Central memory CD8-positive, alpha-beta T cell (primary cell): ENCODE results near the gene CREBBP.
A peak's percentile ranks its signal among the peaks of the same experiment; 100 is the strongest.

Experiments
- ATAC-seq: fragments of 150-1000 bp; cut with Tn5 transposase; replicated peaks from 2 replicates; pipeline ENCODE4 v1.10.0; 2022; ENCODE audit warnings: mild to moderate bottlenecking, moderate FRiP score, moderate number of reproducible peaks; ENCODE audit not compliant: poor library complexity, severe bottlenecking; ENCODE audit errors: extremely low read depth
- DNase-seq, 2 donors: peaks; one replicate each; pipeline ENCODE4 v3.0.0; 2021; ENCODE audit warnings: low spot score in 2 of 2
- H3K27ac Mint-ChIP-seq: one replicate; pipeline ENCODE4 v1.8.0; 2022; ENCODE audit warnings: low read depth, mild to moderate bottlenecking, moderate library complexity, mixed read lengths
- H3K27me3 Mint-ChIP-seq: one replicate; pipeline ENCODE4 v1.8.0; 2022; ENCODE audit warnings: mixed read lengths
- H3K36me3 Mint-ChIP-seq: one replicate; pipeline ENCODE4 v1.8.0; 2022; ENCODE audit warnings: mild to moderate bottlenecking, moderate library complexity, mixed read lengths; ENCODE audit not compliant: insufficient read depth
- H3K4me1 Mint-ChIP-seq: one replicate; pipeline ENCODE4 v1.8.0; 2022; ENCODE audit warnings: mixed read lengths
- H3K4me3 Mint-ChIP-seq: one replicate; pipeline ENCODE4 v1.8.0; 2022; ENCODE audit warnings: mild to moderate bottlenecking, moderate library complexity, mixed read lengths
- H3K9me3 Mint-ChIP-seq: one replicate; pipeline ENCODE4 v1.8.0; 2022; ENCODE audit warnings: mixed read lengths

Gene CREBBP

DNA sequence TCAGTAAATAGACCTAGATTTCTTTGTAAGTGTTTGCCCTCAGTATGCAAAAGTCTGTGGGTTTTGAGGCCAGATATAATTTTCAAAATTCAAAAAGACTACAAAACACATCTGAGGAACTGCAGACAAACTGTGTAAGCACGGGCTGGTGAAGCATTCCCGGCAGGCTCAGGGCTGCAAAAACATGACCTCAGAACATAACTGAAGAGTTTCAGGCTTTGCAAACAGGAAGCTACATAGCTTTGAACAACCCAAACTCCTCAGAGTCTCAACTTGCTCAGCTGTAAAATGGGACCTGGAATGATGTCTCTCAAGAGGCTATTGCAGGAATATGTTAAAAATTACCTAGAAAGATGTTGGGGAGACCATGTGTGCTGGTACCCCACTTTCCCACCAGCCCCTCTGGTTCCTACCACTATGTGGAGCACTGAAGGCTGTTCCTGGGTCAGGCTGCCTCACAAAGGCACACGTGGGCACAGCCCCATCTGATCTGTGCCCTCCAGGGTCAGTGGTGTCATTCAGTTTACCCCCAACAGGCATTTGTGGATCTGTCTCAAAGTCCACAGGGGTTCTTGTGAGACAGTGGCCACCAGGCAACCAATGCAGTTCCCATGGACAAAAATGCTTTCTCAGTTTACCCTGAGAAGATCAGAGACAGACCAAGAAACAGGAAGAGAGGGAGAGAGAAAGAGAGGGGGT lies 72.9 kb downstream of the CREBBP start:
- ATAC-seq (no peak), DNase-seq (no peak)
- Mint-ChIP-seq H3K36me3 (peaks cover 24% of the 10 kb centered on the region), H3K27ac (peak overlapping the region; percentile 65), H3K9me3 (no peaks in the 10 kb centered on the region), H3K4me1 (peaks cover 87% of the 10 kb centered on the region), H3K4me3 (peak overlapping the region; percentile 52), H3K27me3 (no peaks in the 10 kb centered on the region)

DNA sequence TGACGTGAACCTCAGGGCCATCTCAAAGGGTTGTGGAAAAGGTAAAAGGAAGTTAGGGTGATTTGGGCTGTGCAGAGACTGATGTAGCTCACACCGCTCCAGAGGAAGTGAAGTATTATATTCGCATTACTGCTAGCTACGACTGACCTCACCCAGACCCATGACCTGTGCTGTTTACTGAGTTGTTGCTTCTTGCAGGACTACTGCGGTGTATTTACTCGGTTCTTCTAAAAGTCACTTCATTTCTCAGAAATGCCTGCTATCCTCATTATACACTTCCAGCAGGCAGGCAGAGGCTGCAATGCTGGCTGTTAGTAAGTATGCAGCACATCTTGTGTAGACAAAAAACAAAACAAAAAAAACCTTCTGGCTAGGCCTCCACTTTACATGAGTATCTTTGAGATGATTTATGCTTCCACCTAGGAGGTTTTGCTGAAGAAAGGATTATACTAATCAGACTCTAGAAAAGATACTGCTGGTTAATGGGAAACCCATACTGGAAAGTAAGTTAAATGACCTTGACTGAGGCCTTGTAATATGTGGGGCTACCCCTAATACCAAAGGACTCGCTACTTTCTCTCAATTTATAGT lies 76.0 kb downstream of the CREBBP start:
- H3K9me3 Mint-ChIP-seq = no peaks in the 10 kb centered on the region
- no peak overlapping the region for H3K4me3 Mint-ChIP-seq
- H3K27me3 Mint-ChIP-seq = no peaks in the 10 kb centered on the region
- no peak overlapping the region for H3K27ac Mint-ChIP-seq
- DNase-seq (no peak), ATAC-seq (no peak)
- H3K36me3 Mint-ChIP-seq = peaks cover 23% of the 10 kb centered on the region
- H3K4me1 Mint-ChIP-seq = peaks cover 80% of the 10 kb centered on the region

DNA sequence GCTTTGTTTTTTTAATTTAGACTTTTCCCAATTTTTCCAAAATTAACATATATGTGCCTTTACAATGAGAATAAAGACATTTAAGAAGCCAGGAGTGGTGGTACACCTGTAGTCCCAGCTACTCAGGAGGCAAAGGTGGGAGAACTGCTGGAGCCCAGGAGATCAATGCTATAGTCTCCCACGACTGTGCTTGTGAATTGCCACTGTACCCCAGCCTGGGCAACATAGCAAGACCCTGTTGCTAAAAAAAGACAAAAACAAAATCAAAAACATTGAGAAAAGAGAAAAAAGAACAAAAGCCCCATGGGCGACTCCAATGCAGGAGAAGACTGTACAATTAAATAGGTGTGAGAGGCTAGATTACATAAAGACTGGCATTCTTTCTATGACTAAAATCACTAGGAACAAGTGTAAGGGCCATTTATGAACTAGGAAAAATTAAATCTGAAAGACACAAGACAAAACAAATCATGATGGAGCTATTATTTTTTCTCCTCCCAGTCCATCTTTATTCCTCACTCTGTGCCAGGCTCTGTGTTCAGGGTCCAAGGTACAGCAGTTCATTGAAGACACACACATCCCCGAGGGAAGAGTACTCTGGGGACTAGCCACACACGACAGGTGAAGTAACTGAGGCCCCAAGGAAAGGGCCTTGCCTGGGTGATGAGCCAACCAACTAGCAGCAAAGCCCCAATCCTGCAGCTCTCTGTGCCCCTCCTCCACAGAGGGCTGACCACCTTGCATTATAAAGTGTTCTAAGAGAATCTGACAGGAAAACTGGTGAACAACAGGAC lies 79.8 kb downstream of the CREBBP start:
- DNase-seq = no peak
- H3K27ac Mint-ChIP-seq = no peak overlapping the region
- H3K4me3 Mint-ChIP-seq = no peak overlapping the region
- H3K36me3 Mint-ChIP-seq = peaks cover 10% of the 10 kb centered on the region
- no peaks in the 10 kb centered on the region for H3K27me3 Mint-ChIP-seq
- no peaks in the 10 kb centered on the region for H3K9me3 Mint-ChIP-seq
- ATAC-seq = no peak
- peaks cover 65% of the 10 kb centered on the region for H3K4me1 Mint-ChIP-seq

DNA sequence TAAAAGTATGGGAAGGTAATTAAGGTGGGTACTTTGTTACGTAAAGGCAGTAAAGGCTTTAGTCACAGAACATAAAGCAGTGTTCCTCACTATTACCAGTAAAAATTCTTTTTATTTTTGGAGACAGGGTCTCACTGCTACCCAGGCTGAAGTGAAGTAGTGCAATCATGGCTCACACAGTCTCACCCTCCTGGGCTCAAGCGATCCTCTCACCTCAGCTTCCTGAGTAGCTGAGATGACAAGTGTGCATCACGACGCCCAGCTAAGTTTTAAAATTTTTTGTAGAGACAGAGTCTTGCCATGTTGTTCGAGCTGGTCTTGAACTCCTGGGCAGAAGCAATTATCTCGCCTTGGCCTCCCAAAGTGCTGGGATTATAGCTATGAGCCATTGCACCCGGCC lies 80.5 kb downstream of the CREBBP start:
- ATAC-seq (no peak), DNase-seq (no peak)
- H3K9me3 Mint-ChIP-seq = no peaks in the 10 kb centered on the region
- peaks cover 10% of the 10 kb centered on the region for H3K36me3 Mint-ChIP-seq
- H3K4me3 Mint-ChIP-seq = no peak overlapping the region
- H3K4me1 Mint-ChIP-seq = peaks cover 64% of the 10 kb centered on the region
- no peaks in the 10 kb centered on the region for H3K27me3 Mint-ChIP-seq
- H3K27ac Mint-ChIP-seq = no peak overlapping the region

DNA sequence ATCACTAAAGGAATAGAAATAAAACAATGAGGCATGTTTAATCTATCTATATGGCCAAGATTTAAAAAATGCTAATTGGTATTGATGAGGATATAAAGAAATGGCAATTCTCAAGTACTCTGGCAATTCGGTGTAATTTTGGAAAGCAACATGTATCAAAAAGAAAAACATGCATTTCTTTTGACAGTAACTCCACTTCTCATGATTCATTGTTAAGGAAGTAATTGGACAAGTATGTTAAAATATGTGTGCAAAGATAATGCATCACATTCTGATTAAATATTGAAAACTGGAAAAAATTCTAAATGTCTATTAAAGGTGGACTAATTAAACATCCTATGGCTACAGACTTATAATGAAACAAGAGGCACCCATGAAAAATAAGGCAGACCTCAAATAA lies 81.2 kb downstream of the CREBBP start:
- Mint-ChIP-seq H3K27ac (no peak overlapping the region), H3K27me3 (no peaks in the 10 kb centered on the region), H3K4me1 (peaks cover 63% of the 10 kb centered on the region), H3K4me3 (no peak overlapping the region), H3K36me3 (peaks cover 10% of the 10 kb centered on the region), H3K9me3 (no peaks in the 10 kb centered on the region)
- ATAC-seq (no peak), DNase-seq (no peak)

DNA sequence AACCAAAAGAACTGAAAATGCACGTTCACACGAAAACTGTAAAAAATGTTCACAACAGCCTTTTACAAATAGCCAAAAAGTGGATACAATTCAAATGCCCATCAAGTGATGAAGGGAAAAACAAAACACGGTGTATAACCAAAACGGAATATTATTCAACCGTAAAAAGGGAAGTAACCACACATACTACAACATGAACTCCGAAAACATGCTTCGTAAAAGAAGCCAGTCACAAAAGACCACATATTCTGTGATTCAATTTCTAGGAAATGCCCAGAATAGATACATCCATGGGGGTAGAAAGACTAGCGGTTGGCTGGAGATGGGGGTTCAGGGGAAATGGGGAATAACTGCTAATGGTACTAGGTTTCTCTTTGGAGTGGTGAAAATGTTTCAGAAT lies 81.7 kb downstream of the CREBBP start:
- no peak overlapping the region for H3K4me3 Mint-ChIP-seq

DNA sequence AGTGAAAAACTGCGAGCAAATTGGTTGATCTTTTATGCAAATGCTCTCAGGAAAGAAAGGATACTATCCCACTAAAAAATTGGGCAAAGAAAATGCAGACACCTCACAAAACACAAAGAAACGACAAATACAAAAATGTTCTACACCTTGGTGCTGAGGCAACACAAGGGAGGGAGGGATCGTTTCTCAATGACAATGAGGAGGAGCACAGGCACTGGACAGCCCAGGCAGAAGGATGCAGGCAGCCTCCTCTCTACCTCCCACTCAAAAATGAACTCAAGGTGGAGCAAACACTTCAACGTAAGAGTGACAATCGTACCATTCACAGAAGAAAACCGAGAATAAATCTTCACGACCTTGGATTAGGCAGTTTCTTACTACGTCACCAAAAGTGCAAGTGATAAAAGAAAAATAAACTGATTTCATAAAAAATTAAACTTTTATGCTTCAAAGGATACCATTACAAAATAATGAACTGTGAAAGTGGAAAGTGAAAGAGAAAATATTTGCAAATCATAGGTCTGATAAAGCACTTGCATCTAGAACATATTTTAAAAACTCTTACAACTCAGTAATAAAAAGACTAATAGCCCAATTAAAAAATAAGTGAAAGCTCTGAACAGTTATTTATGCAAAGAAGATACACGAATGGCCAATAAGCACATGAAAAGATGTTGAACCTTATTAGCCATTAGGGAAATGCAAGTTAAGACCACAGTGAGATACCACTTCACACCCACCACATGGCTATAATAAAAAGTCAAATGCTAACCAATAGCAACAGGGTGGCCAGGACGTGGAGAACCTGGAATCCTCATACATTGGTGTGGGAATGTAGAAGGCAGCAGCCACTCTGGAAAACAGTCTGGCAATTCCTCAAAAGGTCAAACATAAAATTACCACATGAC lies 82.4 kb downstream of the CREBBP start:
- H3K4me3 Mint-ChIP-seq = peak overlapping the region; percentile 23
- peaks cover 8% of the 10 kb centered on the region for H3K36me3 Mint-ChIP-seq
- H3K4me1 Mint-ChIP-seq = peaks cover 62% of the 10 kb centered on the region
- H3K9me3 Mint-ChIP-seq = no peaks in the 10 kb centered on the region
- no peak overlapping the region for H3K27ac Mint-ChIP-seq
- DNase-seq (no peak), ATAC-seq (peak; percentile 52)
- H3K27me3 Mint-ChIP-seq = no peaks in the 10 kb centered on the region

More for the DNA sequence above, 81.7 kb downstream of the CREBBP start:
- no peaks in the 10 kb centered on the region for H3K27me3 Mint-ChIP-seq
- no peak for ATAC-seq
- DNase-seq = no peak
- H3K27ac Mint-ChIP-seq = no peak overlapping the region
- H3K9me3 Mint-ChIP-seq = no peaks in the 10 kb centered on the region
- peaks cover 8% of the 10 kb centered on the region for H3K36me3 Mint-ChIP-seq
- peaks cover 60% of the 10 kb centered on the region for H3K4me1 Mint-ChIP-seq

DNA sequence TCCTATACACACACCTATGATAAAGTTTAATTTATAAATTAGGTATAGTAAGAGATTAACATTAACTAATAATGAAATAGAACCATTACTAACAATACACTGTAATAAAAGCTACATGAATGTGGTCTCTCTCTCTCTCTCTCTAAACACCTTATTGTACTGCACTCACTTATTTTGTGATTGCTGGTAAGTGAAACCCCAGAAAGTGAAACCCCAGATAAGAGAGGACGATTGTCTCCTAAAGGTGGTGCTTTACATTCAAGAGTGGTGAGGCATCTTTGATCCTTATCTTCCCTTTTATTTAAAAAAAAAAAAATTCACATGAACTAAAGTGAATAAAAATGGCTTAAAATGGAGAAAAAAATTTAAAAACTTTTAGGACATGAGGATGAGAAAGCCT lies 83.0 kb downstream of the CREBBP start:
- no peak overlapping the region for H3K27ac Mint-ChIP-seq
- DNase-seq = no peak

DNA sequence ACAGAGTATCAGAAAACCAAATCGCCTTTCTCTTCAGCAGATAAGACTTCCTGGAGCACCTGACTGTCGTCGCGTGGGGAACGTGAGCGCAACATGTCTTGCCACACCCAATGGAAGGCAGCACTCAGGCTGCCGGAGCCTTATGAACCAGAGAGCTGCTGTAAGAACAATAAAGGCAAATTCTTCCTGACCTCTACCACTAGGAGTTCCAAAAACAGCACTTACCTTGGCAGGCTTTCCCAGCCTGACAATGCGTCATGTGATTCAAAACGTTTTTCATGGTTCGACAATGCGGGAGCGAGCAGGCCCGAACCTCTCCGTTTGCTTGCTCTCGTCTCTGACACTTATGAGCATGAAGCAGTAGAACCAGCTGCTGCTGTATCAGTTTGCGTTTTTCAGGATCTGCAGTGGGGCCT lies 87.3 kb downstream of the CREBBP start:
- no peak for DNase-seq
- H3K27me3 Mint-ChIP-seq = no peaks in the 10 kb centered on the region
- no peak overlapping the region for H3K27ac Mint-ChIP-seq
- H3K36me3 Mint-ChIP-seq = peaks cover 31% of the 10 kb centered on the region
- peaks cover 76% of the 10 kb centered on the region for H3K4me1 Mint-ChIP-seq
- H3K9me3 Mint-ChIP-seq = no peaks in the 10 kb centered on the region
- no peak overlapping the region for H3K4me3 Mint-ChIP-seq
- no peak for ATAC-seq

More for the DNA sequence above, 83.0 kb downstream of the CREBBP start:
- Mint-ChIP-seq H3K27me3 (no peaks in the 10 kb centered on the region), H3K9me3 (no peaks in the 10 kb centered on the region), H3K36me3 (peaks cover 6% of the 10 kb centered on the region), H3K4me1 (peaks cover 64% of the 10 kb centered on the region), H3K4me3 (peak overlapping the region; percentile 23)
- peak; percentile 70 for ATAC-seq

DNA sequence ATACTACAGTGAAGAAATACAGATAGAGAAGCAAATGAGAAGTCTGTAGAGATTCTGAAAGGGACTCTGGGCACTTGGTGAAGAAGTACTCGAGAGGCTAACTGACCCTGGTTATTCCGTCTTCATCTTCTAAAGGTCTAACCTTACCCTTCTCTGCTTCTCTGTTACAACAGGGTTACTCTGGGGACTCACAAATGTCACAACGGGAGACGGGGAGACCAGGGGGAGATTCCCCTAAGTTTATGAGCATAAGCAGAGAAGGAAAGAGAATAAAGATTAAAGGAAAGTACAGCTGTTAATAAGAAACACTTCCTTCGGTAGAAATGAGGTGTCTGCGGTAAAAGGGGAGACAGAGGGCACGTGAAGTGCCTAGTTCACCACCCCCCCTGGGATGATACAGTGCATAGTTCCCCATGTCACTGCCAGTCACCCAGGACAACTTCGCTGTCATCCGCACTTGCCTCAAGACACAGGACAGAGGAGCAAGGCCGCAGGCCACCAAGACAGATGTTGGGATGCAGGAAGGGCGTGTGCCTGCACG lies 88.0 kb downstream of the CREBBP start:
- no peak for ATAC-seq
- Mint-ChIP-seq H3K27me3 (no peaks in the 10 kb centered on the region), H3K4me1 (peaks cover 70% of the 10 kb centered on the region), H3K36me3 (peaks cover 33% of the 10 kb centered on the region), H3K27ac (no peak overlapping the region), H3K9me3 (no peaks in the 10 kb centered on the region), H3K4me3 (peak overlapping the region; percentile 21)
- DNase-seq = no peak

DNA sequence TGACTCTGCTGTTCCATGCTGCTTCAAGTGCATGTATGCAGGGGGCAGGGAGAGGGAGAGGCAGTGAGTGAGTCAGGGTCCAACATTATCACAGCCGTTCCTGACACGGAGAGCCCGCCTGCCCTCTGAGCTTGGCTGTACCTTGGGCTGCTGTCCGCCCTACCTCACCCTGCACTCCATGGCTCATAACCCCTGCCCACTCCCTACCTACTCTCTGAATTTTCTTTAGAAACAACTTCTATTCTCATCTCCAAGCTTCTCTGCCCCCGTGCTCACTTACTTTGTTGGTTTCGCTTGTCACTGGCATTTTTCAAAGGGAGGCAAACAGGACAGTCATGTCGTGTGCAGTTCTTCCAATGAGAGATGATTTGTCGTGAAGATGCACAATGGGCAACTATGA lies 88.8 kb downstream of the CREBBP start:
- ATAC-seq = no peak
- H3K27me3 Mint-ChIP-seq = no peaks in the 10 kb centered on the region
- no peaks in the 10 kb centered on the region for H3K9me3 Mint-ChIP-seq
- peaks cover 40% of the 10 kb centered on the region for H3K36me3 Mint-ChIP-seq
- no peak overlapping the region for H3K4me3 Mint-ChIP-seq
- DNase-seq = no peak
- peaks cover 66% of the 10 kb centered on the region for H3K4me1 Mint-ChIP-seq
- no peak overlapping the region for H3K27ac Mint-ChIP-seq
